Activated CD4-positive, alpha-beta T cell treated with anti-CD3 and anti-CD28 coated beads, Interleukin-2, amount 50 U/mL, for 24 hours (primary cell): ENCODE measurements around the gene TRAPPC12.
"Not testable (repeated sequence)": the region's sequence is repeated elsewhere in the genome, so short reads cannot be mapped to it uniquely, and the experiment has no call there.

Source experiments
- DNase-seq, 2 donors: peaks; one replicate each; pipeline ENCODE4 v3.0.0-alpha.2; 2020; ENCODE audit warnings: low read depth in 1 of 2, low spot score in 1 of 2

TRAPPC12 gene

DNA sequence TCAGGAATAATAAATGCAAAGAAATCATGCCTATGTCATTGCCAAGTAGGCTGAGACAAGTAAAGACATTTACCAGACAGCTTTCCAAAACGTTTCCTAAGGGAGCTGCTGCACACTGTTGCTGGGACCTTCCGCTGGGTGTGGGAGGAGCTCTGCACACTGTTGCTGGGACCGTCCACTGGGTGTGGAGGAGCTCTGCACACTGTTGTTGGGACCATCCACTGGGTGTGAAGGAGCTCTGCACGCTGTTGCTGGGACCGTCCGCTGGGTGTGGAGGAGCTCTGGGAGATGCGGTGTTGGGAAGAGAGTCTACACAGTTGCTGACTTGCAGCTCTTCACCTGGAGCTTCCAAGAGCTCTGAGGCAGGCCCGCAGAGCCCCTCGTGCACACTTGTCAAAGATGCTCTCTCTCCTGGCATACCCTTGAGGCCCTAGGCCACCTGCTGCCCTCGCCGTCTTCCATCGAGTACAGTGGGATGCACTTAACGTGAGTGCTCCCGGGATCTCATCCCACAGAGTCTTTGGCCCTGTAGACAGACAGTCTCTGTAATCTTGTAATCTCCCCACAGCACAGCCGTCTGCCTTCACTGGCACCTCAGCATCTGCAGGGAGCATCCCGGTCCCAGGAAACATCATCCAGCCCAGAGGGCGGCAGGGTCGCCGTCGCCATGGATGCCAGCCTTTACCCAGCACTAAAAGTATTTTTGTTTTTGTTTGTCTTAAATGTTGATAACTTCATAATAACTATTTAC, 51.4 kb downstream of the TRAPPC12 start:
- no peak for DNase-seq

DNA sequence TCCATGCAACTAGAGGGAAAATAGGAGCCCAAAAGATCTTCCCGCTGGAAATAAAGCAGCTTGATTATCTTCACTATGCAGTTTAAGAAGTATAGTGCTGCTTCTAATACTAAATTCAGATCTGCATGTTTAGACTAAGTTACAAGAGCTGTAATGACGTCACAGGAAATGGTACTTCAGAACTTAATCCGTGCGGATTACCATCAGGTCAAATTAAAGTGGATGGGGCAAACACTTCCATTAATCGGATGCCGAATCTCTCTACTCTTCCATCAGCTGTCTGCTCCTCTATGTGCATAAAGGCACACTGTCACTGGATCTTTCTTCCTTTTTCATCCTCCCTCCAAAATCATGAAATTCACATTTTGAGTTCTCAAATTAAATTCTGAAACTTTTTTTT, 52.6 kb downstream of the TRAPPC12 start:
- DNase-seq, result no peak

DNA sequence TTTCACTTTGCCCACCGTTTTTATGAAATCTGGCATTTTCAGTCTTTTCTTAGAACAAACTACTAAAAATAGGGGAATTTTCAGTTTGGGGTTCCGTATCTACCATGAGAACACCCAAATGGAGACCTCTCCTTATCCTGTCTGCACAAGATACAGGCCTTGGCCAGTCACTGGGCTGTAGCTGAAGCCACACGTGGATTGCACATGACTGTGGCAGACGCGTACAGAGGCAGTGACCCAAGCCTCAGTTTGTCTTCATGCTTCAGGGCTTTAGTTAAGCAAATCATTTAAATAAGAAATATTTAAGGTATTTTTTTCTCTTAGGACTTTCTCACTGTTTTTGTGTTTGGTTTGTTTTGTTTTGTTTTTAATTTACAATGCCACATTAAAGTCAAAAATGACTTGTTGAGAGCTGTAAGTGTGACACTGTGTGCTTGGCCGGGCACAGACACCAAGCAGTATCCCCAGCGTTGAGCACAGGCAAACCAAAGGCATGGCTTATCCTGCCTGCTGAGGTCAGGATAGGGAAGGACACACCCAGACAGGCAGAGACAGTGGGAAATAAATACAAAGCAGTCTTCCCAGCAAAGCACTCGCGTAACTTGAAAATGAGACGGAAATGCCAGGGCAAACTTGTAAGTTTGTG, 53.3 kb downstream of the TRAPPC12 start:
- no peak for DNase-seq

DNA sequence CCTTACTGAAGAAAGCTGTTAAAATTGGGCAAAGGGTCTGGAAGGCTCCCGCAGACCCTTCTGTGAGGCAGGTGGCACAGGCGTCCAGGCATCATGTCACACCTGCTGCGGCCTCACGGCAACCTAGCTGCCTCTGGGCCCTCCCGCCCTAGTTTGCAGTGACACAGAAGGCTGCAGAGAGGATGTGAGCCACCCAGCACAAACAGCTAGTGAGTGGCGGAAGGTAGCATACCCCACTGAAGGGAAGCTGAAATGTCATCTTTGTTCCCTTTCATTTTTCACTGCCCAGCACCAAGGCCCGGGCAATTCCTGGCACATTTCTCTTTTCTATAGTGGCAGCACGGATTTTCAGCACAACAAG, 53.8 kb downstream of the TRAPPC12 start:
- no peak for DNase-seq

DNA sequence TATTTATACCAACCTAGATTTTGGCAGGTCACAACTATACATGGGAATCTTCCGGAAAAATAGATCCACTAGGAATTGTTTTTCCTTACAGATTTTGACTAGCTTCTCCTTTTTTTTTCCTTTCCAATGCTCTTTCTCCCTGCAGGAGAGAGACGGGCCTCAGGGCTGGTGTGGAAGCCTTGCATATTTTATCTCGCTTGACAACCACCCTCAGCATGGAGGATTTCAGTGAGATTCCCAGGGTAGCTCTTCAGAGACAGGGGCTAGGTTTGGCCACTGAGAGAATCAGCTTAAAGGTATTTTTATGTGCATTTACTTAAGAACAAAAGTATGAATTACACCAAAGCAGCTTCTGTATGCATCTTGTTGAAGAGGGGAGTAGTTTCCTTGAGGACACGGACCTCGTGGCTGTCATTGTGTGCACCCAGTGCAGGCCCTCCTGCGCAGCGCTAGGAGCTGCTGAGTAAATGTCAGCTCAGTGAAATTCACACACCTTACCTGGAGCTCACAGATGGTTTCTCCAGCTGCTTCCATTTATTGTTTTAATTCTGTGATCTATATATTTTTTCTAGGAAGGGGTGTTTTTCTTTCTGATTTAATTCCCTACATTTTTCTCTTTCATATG, 54.4 kb downstream of the TRAPPC12 start:
- DNase-seq, result no peak

DNA sequence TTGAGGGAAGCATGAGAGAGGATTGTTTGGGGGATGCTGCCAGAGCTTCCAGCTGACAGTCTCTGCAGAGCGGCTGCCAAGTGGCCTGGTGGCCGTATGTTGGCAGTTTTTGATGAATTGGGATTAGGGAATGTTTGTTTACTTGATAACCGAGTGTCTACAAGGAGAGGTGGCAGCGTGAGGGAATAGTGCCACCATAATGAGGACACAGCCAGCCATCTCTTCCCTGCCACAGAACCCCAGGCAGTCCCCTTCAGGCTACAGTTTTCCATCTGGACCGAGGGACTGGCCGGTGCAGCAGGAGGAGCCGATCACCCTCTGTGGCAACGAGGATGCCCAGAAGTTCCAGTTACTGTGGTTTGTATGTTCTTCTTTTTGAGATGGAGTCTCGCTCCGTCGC, 55.2 kb downstream of the TRAPPC12 start:
- no peak for DNase-seq

DNA sequence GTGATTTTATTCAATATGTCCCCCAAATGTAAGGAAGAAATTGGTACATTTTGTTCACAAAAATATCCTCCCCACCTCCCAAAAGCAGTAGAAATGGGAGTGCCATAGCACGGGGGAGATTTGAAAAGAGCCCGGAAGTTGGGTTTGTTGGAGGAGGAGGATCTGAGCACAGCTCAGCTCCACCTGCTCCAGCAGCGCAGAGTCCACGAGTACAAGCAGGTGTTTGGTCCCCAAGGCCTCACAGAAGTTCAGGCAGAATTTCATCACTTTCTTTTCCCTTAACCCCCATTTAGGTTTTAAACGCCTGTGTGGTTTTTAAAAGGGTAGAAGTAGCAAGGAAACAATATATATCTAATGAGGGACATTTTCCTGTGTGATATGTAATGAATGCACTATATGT, 56.0 kb downstream of the TRAPPC12 start:
- no peak for DNase-seq

DNA sequence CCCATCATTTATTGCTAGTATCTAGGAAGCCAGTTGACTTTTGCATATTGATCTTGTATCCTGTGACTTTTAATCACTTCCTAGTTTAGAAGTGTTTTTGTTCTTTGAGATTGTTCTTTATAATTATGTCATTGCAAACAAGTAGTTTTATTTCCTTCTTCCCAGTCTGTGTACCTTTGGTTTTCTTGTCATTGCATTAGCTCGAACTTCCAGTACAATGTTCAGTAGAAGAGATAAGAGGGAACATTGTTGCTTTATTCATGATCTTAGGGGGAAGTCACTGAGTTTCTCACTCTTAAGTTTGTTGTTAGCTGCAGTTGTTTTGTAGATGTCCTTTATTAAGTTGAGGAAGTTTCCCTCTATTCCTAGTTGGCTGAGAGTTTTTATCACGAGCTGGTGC, 61.0 kb downstream of the TRAPPC12 start:
- no peak for DNase-seq

DNA sequence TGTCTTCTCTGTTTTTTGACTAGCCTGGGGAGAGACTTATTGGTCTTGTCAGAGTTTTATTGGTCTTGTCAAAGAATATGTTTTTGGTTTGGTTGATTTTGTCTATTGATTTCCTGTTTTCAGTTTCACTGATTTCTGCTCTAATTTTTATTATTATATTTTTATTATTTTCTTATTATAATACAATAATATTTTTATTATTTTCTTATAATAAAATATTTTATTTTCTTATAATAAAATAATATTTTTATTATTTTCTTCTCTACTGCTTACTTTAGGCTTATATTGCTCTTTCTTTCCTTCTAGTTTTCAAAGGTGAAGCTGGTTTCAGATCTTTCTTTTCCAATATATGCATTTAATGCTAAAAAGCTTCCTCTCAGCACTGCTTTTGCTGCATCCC, 62.0 kb downstream of the TRAPPC12 start:
- DNase-seq, result no peak

DNA sequence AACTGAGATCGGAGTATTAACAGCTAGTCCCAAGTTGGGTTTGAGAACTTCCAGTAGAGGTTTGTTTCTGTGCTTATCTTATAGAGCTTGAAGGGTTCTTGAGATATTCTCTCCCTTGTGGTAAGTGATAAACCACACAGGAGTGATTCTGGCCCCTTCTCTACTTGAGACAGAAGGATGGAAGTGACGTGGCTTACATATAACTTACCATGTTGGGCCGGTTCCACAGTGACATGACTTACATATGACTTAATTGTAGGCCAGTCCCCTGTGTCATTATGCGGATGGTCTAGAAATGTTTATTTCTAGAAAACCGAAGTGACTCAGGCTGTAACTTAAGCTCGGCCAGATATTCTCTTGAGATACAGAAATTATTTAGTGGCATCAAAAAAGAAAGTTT, 62.7 kb downstream of the TRAPPC12 start:
- DNase-seq, result no peak

DNA sequence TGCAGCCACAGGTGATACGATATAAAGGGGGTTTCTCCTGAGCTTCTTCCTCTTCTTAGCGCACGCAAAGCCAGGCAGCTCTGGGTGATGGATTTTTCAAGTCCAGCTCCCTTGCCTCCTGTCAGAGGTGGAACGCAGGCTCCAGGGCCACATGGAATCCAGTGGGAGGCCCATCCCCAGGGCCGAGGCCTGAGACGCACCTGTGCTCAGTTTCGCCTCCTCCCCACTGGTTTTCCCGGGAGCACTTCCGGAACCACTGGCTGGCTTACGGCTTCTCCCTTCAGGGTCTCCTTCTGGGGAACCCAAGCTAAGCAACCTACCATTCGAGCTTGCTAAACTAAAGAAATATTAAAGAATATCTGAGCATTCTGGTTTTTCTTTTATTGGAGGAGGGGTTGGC, 63.6 kb downstream of the TRAPPC12 start:
- no peak for DNase-seq

DNA sequence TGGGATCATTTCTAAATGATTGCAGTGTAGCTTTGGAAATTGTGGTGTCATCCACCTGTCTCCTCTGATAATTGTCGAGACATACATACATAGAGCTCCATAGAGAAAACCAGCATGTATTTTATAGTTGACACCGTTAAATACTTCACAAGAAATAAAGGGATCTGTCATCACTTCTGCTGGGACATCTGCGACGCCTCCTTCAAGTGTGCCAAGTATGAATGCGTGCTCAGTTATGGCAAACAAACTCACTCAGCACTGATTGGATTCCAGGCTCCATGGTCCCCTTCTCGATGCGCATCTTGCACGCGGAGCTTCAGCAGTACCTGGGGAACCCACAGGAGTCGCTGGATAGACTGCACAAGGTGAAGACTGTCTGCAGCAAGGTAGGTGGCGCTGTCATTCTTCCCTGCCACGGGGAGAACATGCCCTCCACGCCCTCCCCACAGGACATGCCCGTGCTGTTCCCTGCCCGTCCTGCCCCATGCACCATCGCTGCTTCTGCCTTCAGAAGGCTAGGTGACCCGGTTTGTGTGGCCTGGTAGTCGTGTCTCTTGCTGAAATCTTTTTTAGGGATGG, 64.1 kb downstream of the TRAPPC12 start:
- DNase-seq, result no peak

DNA sequence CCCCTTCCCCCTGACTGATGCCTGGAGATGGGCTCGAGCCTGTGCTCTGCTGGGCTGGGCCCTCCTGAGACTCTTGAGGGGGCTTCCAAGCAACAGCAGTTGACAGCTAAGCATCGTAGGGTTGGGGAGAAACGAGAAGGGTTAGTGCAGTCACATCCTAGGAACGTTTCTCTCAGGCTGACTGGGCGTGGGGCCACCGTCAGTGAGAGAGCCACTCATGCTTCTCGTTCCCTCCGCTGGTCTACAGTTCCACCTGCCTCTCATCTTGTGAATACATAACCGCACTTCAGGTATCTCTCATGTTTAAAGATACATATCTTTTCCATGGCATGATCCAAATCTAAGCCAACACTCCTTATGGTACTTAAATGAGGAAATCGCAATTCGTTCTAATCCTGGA, 66.4 kb downstream of the TRAPPC12 start:
- DNase-seq, result no peak

DNA sequence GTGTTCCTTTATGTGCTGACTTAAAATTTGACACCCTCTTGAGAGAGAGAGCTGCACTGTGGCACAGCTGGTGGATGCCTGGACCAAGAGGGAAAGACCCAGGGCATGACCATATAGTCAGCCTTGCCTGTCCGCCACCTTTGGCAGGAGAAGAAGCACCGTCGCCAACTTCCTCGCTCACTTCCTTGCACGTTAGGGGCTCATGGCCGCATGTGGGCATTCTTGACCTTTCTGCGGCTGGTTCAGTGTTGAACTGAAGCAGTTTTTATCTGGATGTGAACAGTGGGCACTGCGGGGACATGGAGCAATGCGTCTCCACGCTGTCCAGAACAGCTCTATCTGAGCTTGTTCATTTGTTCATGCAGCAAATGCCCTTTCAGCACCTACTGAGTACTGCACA, 66.9 kb downstream of the TRAPPC12 start:
- no peak for DNase-seq

DNA sequence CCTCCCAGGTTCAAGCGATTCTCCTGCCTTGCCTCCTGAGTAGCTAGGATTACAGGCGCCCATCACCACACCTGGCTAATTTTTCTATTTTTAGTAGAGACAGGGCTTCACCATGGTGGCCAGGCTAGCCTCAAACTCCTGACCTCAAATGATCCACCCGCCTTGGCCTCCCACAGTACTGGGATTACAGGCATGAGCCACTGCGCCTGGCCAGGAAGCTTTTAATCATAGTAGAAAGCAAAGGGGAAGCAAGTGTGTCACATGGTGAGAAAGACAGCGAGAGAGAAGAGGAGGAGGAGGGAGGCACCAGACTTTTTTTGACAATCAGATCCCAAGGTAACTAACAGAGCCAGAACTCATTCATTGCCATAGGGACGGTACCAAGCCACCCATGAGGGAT, 67.7 kb downstream of the TRAPPC12 start:
- DNase-seq, result not testable (repeated sequence)

DNA sequence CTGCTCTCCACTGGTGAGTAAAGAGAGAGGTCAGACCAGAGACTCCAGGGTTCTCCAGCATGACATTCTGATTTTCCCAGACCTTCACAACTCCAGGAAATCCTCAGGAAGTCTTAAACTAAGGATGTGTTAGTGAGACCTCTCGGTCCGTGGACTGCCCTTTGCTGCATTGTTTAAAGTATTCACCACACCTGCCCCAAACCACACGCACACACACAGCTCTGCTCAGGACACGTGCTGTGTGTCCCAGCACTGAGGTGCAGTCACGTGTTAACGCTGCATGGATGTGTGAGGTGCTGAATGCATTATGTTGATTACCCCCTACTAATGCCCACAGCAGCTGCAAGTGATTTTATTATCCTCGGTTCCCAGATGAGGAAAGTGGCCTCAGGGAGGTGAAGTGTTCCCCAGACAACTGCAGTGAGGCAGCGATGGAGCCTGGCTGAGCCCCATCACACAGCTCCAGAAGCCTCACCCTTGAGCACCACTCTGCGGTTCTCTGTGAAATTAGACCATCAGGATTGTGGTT, 68.4 kb downstream of the TRAPPC12 start:
- no peak for DNase-seq

DNA sequence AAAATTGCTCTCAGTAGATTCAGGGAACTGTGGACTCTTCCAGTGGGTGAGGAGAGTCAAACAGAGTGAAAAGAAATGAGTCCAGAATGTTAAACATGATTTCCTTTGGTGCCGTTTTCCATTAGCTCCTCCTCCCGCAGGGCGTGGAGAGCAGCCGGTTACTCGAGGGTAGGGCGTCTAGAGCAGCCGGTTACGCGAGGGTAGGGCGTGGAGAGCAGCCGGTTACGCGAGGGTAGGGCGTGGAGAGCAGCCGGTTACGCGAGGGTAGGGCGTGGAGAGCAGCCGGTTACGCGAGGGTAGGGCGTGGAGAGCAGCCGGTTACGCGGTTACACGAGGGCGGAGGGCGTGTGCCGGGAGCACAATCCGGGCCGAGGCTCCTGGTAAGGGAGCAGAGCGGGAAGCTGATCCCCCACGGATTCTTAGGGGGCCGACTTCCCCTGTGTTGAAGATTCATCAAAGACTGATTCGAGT, 69.0 kb downstream of the TRAPPC12 start:
- not testable (repeated sequence) for DNase-seq

DNA sequence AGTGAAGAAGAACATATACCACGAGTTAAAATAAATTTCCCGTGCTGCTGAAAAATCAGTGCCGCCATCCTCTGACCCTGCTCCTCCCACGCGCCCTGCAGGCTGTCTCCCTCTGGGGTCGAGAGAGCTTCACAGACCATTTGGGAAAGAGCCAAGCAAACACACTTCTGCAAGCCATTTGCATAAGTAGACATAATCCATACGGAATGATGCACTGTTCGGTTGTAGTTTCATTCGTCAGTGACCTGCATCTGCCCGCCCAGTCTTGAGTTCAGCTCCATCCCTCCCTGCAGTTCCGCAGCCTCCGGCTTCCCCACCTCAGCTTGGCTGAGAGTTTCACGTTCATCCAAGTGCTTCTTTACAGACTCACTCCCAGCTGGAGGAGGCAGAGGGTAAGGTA, 69.6 kb downstream of the TRAPPC12 start:
- DNase-seq, result no peak

DNA sequence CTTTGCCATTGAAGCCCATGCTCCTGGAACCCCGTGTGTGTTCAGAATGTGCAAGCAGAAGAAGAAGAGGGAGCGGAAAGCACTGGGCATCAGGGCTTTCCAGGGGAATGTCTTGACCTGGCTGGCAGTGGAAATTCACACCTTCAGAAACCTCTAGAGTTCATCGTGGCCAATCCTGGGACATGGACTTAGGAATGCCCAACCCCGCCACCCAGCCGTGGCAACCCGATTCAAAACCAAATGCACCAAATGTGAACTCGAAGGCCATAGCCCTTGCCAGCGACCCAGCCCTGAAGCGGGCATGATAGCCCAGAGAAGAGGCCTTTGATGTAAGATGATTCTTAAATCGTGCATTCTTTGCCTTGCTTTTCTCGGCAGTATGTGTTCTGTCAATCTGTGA, 70.4 kb downstream of the TRAPPC12 start:
- no peak for DNase-seq

DNA sequence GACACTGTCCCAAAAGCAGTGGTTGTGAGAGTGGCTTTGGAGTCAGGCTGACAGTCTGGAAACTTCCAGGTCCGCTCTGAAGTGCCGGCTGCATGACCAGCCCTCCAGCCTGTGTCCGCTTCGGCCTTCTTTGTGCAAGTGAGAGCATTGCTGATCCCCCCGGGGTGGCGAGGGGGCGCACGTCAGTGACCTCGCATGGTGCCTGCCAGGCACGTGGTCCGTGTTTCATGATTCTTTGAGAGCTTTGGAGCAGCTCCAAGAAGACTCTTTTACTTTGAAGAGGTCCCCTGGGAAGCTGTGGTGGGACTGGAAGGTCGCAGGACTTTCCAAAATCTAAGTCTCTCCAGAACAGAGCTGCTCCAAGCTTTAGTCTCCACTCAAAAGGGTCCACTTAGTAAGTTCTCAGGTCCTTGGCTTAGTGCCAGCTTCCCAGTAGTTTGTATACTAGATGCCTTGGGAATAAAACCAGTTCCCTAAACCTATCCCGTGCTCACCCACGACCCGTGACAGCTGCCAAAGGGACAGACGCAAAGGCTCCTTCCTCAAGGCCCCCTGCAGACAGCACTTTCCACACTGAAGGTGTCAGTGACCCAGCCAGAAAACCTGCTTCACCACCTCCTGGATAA, 71.0 kb downstream of the TRAPPC12 start:
- DNase-seq, result no peak

DNA sequence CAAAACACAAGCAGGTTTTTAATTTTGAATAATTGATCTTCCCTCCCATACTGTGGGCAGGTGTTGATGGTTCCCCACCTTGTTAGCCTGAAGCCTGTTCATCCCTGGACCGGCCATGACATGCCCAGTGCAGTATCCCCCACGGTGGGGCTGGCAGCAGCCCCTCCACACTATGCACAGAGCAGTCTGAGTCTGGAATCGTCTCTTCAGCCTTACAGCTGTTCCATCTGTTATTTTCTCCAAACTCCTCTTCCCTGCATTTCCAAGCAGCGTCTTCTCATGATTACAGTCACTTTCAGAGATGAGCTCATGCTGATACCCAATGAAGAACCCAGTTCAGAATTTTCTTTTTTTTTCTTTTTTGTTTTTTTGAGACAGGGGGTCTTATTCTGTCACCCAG, 71.7 kb downstream of the TRAPPC12 start:
- DNase-seq, result no peak
